COLO829 (cell line): ENCODE data around the gene SNRPA.
A peak's percentile ranks its signal among the peaks of the same experiment; 100 is the strongest.
"Not testable (repeated sequence)": the region's sequence is repeated elsewhere in the genome, so short reads cannot be mapped to it uniquely, and the experiment has no call there.

Experiments
- DNase-seq: peaks from one replicate; pipeline ENCODE4 v3.0.0; 2012; ENCODE audit warnings: low spot score

The SNRPA gene

DNA sequence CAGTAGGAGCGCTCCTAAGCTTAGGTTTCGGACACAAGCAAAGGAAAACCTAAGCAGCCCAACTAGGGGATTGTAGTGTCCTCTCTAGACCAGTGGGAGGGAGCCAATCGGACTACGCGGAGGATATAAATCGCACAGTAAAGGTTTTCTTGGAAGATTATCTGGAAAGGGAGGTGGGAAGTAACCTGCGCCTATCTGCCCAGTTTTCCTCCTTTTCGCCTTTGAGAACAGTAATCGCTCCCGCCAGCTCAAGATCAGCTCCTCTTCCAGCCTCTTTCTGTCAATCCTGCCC is 26.6 kb downstream of the SNRPA start:
- DNase-seq: no peak

DNA sequence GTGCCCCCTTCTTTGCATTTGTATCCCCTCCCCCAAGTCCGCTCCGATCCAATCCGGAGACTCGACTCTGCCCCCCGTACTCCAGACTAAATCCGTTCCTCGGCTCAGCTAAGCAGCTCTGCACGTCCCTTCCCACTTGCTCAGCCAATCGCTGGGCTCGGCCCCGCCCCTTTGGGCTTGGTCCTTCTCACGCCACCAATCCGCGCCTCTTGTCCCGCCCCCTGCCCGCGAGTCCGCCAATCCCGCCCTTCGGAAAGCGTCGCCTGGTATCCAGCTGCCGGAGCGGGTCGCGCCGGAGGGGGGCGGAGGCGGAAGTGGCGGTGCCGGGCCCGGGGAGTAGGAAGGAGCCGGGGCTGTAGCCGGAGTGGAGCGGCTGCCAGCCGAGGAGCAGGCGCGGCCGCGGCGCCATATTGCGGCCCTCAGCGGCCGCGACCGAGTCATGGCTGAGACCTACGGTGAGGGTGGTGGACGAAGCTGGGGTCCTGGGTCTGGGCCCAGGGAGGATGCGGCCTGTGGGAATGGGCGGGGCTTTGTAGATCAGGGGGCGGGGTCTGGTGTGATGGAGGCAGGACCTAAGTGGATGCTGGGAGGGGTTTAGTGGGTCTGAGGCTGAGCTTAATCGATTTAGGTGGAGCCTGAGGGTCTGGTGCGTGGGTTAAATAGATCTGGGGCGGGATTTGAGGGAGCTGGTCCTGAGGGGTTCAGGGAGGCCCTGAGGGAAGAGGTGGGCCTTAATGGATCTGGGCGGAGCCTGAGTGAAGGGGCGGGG is 27.1 kb downstream of the SNRPA start, which contains the start of gene RAB4B:
Gene RAB4B (plus strand): TSS at position 311 of the 769 bp plus-strand sequence. CDS start 129 bp downstream, at position 440.
- DNase-seq: peak; percentile 92

DNA sequence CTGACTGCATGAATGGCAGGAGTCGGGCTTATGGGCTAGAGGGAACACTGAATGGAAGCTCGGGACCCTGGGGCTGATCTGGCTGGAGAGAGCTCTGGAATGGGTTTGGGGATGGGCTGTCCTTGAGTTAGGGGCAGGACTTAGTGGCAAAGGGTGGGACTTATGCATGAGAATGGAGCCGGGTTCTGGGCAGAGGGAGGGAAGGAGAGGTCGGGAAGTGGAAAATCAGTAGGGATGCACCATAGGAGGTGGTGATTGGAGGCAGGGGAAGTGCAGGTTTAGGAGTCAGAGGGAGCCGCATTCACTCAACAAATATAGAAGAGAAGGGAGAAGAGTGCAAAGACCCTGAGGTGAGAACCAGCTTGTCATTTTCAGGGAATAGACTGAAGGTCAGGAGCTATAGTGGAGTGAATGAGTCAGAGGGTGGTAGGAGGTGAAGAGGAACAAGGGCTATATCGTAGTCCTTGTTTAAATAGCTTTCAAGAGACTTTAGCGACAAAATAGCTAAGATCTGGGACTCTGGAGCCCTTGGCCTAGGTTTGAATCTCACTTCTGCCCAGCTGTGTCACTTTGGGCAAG is 27.8 kb downstream of the SNRPA start:
- no peak for DNase-seq

DNA sequence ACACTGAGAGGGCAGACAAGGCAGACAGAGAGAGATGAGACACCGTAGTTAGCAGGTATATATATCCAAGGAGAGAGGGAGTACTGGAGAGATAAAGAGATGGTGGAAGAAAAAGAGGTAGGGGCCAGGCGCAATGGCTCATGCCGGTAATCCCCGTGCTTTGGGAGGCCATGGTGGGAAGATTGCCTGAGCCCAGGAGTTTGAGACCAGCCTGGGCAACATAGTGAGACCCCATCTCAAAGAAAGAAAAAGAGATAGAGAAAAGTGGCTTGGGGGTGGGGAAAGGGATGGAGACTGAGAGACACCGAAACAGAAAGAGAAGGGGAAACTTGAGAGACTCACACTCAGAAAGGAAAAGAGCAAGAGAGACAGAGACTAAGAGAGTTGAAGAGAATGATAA is 29.6 kb downstream of the SNRPA start:
- DNase-seq: no peak

DNA sequence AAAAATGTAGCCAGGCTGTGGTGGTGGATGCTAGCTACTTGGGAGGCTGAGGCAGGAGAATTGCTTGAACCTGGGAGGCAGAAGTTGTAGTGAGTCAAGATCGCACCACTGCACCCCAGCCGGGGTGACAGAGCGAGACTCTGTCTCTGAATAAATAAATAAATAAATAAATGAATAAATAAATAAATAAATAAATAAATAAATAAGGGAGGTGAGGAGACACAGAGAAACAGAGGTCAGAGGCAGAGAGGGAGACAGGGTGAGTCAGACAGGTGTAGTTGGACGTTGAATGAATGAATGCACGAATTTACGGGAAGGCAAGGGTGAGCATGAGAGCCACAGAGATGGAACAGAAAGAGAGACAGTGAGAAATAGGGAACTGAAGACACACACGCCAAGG is 30.1 kb downstream of the SNRPA start:
- no peak for DNase-seq

DNA sequence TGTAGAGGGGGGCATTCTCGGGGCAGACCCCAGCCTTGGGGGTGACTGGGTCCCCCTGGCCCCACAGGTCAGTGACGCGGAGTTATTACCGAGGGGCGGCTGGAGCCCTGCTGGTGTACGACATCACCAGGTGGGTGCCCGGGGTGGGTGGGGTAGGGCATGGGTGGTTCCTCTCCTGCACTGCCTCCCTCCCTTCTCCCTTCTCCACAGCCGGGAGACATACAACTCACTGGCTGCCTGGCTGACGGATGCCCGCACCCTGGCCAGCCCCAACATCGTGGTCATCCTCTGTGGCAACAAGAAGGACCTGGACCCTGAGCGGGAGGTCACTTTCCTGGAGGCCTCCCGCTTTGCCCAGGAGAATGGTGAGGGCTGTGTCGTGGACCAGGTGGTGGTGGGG is 32.7 kb downstream of the SNRPA start:
- no peak for DNase-seq

DNA sequence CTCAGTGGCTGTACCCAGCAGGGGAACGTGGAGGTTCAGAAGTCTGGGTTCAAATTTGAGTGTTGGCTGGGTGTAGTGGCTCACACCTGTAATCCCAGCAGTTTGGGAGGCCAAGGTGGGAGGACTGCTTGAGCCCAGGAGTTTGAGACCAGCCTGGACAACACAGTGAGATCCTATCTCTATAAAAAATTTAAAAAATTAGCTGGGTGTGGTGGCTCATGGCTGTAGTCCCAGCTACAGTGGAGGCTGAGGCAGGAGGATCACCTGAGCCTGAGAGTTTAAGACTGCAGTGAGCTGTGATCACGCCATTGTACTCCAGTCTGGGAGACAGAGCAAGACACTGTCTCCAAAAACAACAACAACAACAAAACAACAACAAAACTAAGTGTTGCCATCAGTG is 33.1 kb downstream of the SNRPA start:
- DNase-seq: not testable (repeated sequence)

DNA sequence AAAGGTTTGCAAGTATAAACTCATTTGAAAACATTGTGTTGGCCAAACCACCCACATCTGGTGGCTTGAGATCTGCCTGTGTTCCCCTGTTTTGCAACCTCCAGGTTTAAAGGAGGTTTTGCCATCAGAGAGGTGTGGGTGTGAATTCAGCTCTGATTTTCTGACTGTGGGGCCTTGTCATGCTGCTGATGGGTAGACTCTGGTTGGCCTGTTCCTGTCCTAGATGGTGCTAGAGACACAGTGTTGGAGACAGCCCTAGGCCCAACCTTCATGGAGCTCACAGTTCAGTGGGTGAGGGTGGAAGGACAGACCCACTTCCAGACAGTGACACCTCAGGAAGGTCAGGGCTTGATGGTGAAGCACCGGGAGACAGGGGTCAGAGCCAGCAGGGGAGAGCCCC is 34.5 kb downstream of the SNRPA start:
- no peak for DNase-seq

DNA sequence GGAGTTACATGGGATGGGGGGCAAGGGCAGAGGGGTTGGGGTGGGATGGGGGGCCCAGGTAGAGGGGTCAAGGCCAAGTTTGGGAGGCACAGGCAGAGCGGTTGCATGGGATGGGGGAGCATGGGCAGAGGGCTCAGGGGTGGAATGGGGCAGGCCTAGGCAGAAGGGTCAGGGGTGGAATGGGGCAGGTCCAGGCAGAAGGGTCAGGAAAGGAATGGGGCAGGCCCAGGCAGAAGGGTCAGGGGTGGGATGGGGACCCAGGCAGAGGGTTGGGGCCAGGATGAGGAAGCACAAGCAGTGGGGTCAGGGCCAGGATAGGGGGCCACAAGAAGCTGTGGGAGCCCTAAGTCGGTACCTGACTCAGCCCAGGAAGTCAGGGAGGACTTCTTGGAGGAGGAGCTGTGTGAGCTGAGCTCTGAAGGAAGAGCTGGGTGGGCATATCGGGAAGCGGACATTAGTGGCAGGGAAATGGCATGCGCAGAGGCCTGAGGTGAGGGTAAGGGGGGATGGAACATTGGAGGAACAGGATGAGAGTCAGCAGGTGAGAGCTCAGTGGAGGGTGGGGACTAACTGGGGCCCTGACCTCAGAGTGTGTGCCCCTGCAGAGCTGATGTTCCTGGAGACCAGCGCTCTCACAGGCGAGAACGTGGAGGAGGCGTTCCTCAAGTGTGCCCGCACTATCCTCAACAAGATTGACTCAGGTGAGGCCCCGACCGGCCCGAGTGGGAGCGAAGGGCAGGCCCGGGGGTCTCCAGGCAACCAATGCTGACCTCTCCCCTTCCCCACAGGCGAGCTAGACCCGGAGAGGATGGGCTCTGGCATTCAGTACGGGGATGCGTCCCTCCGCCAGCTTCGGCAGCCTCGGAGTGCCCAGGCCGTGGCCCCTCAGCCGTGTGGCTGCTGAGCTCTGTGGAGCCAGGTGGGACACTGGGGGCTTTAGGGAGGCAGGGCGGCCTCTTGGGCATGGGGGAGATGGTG is 35.3 kb downstream of the SNRPA start:
- DNase-seq: no peak

DNA sequence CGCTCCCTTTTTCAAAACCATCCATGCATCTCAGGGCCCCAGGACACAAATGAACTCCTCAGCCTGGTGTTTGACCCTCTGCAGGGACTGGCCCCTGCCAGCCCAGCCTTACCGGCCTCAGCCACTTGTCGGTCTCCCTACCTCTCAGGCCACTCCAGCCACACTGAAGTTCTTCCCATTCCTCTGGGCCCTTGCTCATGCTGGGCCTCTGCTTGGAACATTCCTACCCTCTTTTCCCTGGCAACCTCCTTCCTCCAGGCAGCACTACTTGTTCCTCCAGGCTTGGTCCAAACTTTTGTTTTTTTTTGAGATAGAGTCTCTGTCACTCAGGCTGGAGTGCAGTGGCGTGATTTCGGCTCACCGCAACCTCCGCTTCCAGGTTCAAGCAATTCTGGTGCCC is 40.3 kb downstream of the SNRPA start:
- DNase-seq: no peak

DNA sequence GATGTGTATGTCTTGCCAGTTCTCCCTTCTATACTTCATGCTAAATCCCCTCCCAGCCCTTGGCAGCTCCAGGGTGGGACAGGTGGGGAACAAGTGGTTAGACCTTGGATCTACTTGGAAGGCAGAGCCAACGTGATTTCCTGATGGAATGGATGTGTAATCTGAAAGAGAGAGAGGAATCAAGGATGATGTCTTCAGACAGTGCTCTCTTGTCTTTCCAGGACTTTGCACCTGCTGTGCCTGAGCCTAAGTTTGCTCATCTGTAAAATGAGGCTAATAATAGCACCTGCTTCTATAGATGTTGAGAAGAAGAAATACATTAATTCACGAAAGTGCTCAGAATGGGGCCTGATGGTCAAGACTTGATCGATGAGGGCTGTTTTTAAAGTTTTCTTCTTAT is 41.0 kb downstream of the SNRPA start:
- DNase-seq: no peak

DNA sequence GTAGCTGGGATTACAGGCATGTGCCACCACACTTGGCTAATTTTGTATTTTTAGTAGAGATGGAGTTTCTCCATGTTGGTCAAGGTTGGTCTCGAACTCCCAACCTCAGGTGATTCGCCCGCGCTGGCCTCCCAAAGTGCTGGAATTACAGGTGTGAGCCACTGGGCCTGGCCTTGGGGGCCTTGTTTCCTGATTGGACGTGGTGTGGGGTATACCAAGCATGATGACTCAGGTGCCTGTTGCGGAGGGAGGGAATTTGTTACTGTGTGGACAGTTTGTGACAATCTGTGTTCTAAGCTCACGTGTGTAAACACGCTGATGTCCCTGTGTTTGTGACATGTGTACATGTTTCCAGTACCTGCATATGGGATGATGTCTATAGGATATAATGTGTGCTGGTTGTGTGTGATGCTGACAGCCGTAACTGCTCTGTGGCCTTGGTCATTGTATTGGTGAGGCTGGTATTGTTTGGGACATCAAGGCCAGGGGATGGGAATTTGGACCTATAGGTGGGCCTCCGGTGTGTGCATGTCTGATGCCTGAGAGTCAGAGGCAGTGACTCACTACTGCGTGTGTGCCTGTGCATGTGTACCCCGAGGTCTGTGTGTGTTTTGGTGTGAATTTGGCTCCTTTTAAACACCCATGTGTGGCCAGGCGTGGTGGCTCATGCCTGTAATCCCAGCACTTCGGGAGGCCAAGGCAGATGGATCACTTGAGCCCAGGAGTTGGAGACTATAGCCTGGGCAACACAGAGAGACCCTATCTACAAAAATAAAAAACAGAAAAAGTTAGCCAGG is 46.4 kb downstream of the SNRPA start:
- DNase-seq: no peak

DNA sequence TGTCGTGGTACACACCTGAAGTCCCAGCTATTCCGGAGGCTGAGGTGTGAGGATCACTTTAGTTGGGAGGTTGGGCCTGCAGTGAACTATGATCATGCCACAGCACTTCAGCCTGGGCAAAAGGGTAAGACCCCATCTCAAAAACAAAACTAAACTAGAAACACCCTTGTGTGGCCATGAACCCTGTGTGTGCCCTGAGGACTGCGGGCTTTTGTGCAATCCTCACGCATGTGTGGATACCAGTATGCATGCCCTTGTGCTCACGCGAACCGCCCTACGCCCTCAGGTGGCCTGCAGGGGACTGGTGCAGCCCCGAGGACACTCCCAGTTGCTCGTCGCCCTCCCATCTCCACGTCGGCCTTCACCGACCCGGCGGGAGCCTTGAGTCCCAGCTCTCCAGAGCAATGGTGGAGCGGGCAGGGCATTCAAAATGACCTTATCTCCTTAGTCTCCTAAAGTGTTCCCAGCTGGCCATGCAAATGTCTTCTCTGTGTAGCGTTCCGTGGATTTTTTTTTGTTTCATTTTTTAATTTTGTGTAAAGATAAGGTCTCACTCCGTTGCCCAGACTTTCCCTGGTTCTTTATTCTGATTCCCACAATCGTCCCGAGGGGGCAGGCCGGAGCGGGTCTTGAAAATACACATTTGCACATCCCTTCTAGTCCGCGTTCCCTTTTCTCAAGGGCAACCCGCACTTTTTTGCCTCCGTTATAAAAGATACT is 47.1 kb downstream of the SNRPA start:
- DNase-seq: peak; percentile 48

DNA sequence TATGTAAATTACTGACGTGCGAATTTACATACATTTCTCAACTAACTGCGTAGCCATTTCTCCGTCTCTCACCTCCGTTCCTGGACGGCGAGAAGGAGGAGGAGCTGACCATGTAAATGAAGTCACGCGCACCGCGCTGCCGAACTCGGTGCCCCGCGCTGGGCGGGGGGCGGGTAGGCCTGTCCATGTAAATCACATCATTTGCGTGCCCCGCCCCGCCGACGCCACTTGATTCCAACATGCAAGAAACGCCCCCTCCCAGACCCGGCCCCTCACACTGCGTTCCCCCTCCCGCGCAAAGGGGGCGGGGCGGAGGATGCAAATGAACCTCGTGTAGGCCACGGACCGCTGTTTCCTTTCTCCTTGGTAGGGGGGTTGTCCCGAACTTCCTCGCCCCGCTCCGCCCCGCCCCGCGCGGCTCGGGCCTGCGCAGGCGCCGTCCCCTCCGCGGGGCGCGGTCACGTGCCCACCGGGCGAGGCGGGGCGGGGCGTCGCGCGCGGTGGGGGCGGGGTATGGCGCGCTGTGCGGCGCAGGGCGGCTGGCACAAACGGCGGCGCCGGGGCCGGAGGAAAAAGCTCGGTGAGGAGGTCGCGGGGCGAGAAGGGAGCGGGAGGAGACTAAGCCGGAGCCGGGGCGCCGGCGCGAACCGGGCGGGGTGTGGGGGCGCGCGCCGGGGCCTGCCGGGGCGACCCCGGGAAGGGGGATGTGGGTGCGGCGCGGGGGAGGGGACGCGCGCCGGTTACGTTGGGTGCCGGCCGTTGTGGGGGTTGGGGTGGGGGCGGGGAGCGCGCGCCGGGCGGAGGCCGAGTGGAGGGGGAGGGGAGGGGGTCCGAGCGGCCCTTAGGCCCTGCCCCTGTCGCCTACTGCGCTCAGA is 47.9 kb downstream of the SNRPA start, which contains the start of gene EGLN2:
Gene EGLN2 (plus strand): TSS at position 509 of the 875 bp plus-strand sequence. CDS start 1,382 bp downstream, outside the sequence.
- peak; percentile 99 for DNase-seq

DNA sequence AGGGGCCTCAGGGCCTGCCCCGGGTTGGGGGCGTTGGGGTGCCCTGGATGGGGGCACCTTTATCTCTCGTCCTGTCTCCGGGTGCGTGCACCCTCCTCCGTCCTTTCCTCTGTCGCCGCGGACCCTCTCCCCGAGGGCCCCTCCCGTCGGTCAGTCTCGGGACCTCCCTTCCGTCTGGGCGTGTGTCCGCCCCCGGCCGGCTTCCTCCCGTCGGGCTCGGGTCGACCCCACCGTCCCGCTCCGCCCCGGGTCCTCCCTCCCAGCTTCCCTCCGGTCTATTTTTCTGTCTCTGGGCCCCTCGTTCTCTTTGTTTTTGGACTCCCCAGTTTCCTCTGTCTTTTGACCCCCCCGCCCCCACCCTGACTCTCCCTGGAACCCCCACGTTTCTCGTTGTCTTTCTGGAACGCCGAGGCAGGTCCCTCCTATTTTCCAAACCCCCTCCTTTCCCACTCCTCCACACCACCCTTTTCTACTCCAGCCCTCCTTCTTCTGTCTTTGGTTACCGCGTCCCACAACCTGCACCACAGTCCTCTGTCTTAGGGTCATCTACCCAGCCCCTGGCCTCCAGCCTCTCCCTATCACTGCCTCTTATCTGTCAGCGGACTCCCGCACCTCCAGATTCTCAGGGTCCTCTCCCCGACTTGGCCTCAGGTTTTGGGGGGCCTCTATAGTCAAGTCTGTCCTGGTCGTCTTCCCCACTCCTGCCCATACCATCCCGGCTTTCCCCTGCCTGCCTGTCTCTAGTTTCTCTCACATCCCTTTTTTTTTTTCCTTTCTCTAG is 48.7 kb downstream of the SNRPA start:
- DNase-seq: no peak

DNA sequence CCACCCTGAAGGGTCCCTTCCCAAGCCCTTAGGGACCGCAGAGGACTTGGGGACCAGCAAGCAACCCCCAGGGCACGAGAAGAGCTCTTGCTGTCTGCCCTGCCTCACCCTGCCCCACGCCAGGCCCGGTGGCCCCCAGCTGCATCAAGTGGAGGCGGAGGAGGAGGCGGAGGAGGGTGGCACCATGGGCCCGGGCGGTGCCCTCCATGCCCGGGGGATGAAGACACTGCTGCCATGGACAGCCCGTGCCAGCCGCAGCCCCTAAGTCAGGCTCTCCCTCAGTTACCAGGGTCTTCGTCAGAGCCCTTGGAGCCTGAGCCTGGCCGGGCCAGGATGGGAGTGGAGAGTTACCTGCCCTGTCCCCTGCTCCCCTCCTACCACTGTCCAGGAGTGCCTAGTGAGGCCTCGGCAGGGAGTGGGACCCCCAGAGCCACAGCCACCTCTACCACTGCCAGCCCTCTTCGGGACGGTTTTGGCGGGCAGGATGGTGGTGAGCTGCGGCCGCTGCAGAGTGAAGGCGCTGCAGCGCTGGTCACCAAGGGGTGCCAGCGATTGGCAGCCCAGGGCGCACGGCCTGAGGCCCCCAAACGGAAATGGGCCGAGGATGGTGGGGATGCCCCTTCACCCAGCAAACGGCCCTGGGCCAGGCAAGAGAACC is 49.5 kb downstream of the SNRPA start:
- no peak for DNase-seq

DNA sequence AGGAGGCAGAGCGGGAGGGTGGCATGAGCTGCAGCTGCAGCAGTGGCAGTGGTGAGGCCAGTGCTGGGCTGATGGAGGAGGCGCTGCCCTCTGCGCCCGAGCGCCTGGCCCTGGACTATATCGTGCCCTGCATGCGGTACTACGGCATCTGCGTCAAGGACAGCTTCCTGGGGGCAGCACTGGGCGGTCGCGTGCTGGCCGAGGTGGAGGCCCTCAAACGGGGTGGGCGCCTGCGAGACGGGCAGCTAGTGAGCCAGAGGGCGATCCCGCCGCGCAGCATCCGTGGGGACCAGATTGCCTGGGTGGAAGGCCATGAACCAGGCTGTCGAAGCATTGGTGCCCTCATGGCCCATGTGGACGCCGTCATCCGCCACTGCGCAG is 50.0 kb downstream of the SNRPA start:
- no peak for DNase-seq

DNA sequence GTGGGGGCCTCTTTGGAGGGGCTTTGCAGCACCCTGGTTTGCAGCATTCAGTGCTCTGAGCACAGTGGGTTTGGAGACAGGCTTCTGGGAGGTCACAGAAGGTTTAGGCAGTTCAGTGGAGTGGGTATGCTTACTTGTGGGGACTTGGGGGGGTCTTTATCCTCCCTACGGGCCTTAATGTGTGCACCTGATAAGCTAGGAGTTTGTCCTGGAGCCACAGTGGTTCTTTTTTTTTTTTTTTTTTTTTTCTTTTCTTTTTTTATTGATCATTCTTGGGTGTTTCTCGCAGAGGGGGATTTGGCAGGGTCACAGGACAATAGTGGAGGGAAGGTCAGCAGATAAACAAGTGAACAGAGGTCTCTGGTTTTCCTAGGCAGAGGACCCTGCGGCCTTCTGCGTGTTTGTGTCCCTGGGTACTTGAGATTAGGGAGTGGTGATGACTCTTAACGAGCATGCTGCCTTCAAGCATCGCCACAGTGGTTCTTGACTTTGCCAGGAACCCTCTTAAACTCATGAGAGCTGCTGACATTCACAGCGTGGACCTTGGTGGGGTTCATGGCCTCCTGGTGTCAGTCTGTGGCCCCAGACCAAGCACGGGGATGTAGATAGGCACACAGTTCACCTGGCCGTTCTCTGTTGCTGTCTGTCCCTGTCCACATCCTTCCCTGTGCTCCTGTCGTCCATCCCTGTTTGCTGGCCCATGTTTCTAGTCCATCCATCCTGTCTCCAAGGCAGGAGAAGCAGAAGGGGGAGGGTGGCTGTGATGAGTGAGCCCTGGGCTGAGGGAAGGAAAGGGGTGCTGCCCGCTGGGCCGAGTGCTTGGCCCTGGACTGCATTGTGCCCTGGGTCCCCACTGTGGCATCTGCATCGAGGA is 50.7 kb downstream of the SNRPA start:
- no peak for DNase-seq
